GM12891 (cell line): ENCODE results near the gene AFF3.

Experiments
- POLR2A ChIP-seq: IDR thresholded peaks from 2 replicates; pipeline ENCODE4 v1.6.1; 2011; ENCODE audit warnings: low read depth, low read length, control low read depth
- POLR2AphosphoS5 ChIP-seq: IDR thresholded peaks from 2 replicates; pipeline ENCODE4 v1.6.1; 2011; ENCODE audit warnings: low read depth, low read length, control low read depth
- SPI1 ChIP-seq: IDR thresholded peaks from 2 replicates; pipeline ENCODE4 v1.6.1; 2011; ENCODE audit warnings: low read depth, low read length, control low read depth
- TAF1 ChIP-seq: IDR thresholded peaks from 2 replicates; pipeline ENCODE4 v1.6.1; 2011; ENCODE audit warnings: low read depth, low read length, control low read depth

DNA sequence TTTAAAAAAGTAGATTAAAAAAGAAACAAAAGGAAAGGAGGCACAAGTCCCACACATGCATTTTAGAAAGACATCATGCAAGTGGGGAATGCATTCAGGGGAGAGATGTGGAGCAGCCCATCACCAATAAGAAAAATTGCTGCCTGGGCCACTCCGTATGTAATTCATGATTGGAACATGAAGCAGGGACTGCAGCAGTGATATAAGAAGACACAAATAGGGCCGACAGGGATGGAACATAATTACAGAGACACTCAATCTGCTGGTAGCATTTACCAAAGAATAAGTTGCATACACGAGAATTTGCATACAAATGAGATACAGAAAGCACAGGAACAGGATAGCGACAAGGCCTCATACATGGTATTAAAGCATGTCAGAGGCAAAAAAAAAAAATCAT, 6.5 kb upstream of the AFF3 start:
- TF ChIP-seq POLR2A (no peak), TAF1 (no peak), POLR2AphosphoS5 (no peak), SPI1 (no peak)
